Effector memory CD8-positive, alpha-beta T cell (primary cell): ENCODE data around the gene C2orf76.
"Not testable (repeated sequence)": the region's sequence is repeated elsewhere in the genome, so short reads cannot be mapped to it uniquely, and the experiment has no call there.

Experiments used
- ATAC-seq: fragments of 150-1000 bp; cut with Tn5 transposase; replicated peaks from 2 replicates; pipeline ENCODE4 v1.10.0; 2021; ENCODE audit warnings: mild to moderate bottlenecking, moderate library complexity
- DNase-seq, 3 experiments: peaks; one replicate each; pipeline ENCODE4 v3.0.0; 2021
- H3K27ac Mint-ChIP-seq, 2 donors: one replicate each; pipeline ENCODE4 v1.8.0; 2022; ENCODE audit warnings: mild to moderate bottlenecking in 2 of 2, mixed read lengths in 2 of 2, moderate library complexity in 2 of 2
- H3K27me3 Mint-ChIP-seq, 2 donors: one replicate each; pipeline ENCODE4 v1.8.0; 2022; ENCODE audit warnings: mixed read lengths in 2 of 2
- H3K36me3 Mint-ChIP-seq: one replicate; pipeline ENCODE4 v1.8.0; 2022; ENCODE audit warnings: mild to moderate bottlenecking, moderate library complexity, mixed read lengths; ENCODE audit not compliant: insufficient read depth
- H3K4me1 Mint-ChIP-seq, 2 donors: one replicate each; pipeline ENCODE4 v1.8.0; 2022; ENCODE audit warnings: low read depth in 2 of 2, mixed read lengths in 2 of 2
- H3K4me3 Mint-ChIP-seq, 2 donors: one replicate each; pipeline ENCODE4 v1.8.0; 2022; ENCODE audit warnings: mild to moderate bottlenecking in 2 of 2, mixed read lengths in 2 of 2, moderate library complexity in 2 of 2
- H3K9me3 Mint-ChIP-seq, 2 donors: one replicate each; pipeline ENCODE4 v1.8.0; 2022; ENCODE audit warnings: mixed read lengths in 2 of 2

Gene C2orf76

GRCh38 chr2:119278385-119278784, 88.2 kb downstream of the C2orf76 start:
- H3K36me3 Mint-ChIP-seq, DNase-seq, ATAC-seq, H3K4me1 Mint-ChIP-seq, H3K27ac Mint-ChIP-seq, H3K4me3 Mint-ChIP-seq, H3K9me3 Mint-ChIP-seq, H3K27me3 Mint-ChIP-seq: not testable (repeated sequence)

- Mint-ChIP-seq H3K4me3 (no peak overlapping the region), H3K27me3 (no peaks in the 10 kb centered on the region), H3K4me1 (no peaks in the 10 kb centered on the region), H3K36me3 (no peaks in the 10 kb centered on the region), H3K27ac (no peak overlapping the region), H3K9me3 (no peaks in the 10 kb centered on the region)
- ATAC-seq: no peak
- no peak for DNase-seq
These were observed 89.8 kb downstream of the C2orf76 start for GRCh38 chr2:119276864-119277263.

- H3K4me1 Mint-ChIP-seq: no peaks in the 10 kb centered on the region
- no peak overlapping the region for H3K4me3 Mint-ChIP-seq
- DNase-seq (no peak), ATAC-seq (no peak)
- no peaks in the 10 kb centered on the region for H3K36me3 Mint-ChIP-seq
- H3K9me3 Mint-ChIP-seq: no peaks in the 10 kb centered on the region
- no peak overlapping the region for H3K27ac Mint-ChIP-seq
- peaks cover 5 to 18% of the 10 kb centered on the region in 2 donors for H3K27me3 Mint-ChIP-seq
These were observed 99.0 kb downstream of the C2orf76 start for GRCh38 chr2:119267604-119268003.

- H3K27me3 Mint-ChIP-seq: peaks cover 5 to 18% of the 10 kb centered on the region in 2 donors
- ATAC-seq (no peak), DNase-seq (no peak)
- H3K36me3 Mint-ChIP-seq: no peaks in the 10 kb centered on the region
- no peak overlapping the region for H3K27ac Mint-ChIP-seq
- H3K4me3 Mint-ChIP-seq: no peak overlapping the region
- H3K4me1 Mint-ChIP-seq: no peaks in the 10 kb centered on the region
- no peaks in the 10 kb centered on the region for H3K9me3 Mint-ChIP-seq
These were observed 100.5 kb downstream of the C2orf76 start for GRCh38 chr2:119266091-119266589.

GRCh38 chr2:119265693-119266066, 101.0 kb downstream of the C2orf76 start:
- Mint-ChIP-seq H3K36me3 (no peaks in the 10 kb centered on the region), H3K27me3 (peaks cover 5 to 18% of the 10 kb centered on the region in 2 donors), H3K9me3 (no peaks in the 10 kb centered on the region), H3K4me3 (no peak overlapping the region), H3K27ac (no peak overlapping the region), H3K4me1 (no peaks in the 10 kb centered on the region)
- DNase-seq (no peak), ATAC-seq (no peak)

- DNase-seq: peak in 2 of 3 experiments; percentile 13 to 16
- Mint-ChIP-seq H3K4me3 (no peak overlapping the region), H3K27ac (no peak overlapping the region), H3K4me1 (no peaks in the 10 kb centered on the region), H3K27me3 (peaks cover 5 to 18% of the 10 kb centered on the region in 2 donors), H3K9me3 (no peaks in the 10 kb centered on the region), H3K36me3 (no peaks in the 10 kb centered on the region)
- ATAC-seq: peak; percentile 48
These were observed 101.6 kb downstream of the C2orf76 start for GRCh38 chr2:119264781-119265692.

GRCh38 chr2:119263656-119264055, 103.0 kb downstream of the C2orf76 start:
- Mint-ChIP-seq H3K4me1 (no peaks in the 10 kb centered on the region), H3K4me3 (no peak overlapping the region), H3K27me3 (peaks cover 5 to 18% of the 10 kb centered on the region in 2 donors), H3K27ac (no peak overlapping the region), H3K9me3 (no peaks in the 10 kb centered on the region), H3K36me3 (no peaks in the 10 kb centered on the region)
- DNase-seq: no peak
- ATAC-seq: no peak

- H3K27me3 Mint-ChIP-seq: peaks cover 5 to 18% of the 10 kb centered on the region in 2 donors
- H3K27ac Mint-ChIP-seq: no peak overlapping the region
- H3K4me3 Mint-ChIP-seq: no peak overlapping the region
- no peaks in the 10 kb centered on the region for H3K9me3 Mint-ChIP-seq
- DNase-seq (no peak), ATAC-seq (no peak)
- H3K4me1 Mint-ChIP-seq: no peaks in the 10 kb centered on the region
- H3K36me3 Mint-ChIP-seq: no peaks in the 10 kb centered on the region
These were observed 103.6 kb downstream of the C2orf76 start for GRCh38 chr2:119263025-119263424.

- Mint-ChIP-seq H3K27ac (no peak overlapping the region), H3K4me3 (no peak overlapping the region), H3K36me3 (no peaks in the 10 kb centered on the region), H3K27me3 (peaks cover 0 to 15% of the 10 kb centered on the region in 2 donors), H3K4me1 (no peaks in the 10 kb centered on the region), H3K9me3 (no peaks in the 10 kb centered on the region)
- DNase-seq (no peak), ATAC-seq (no peak)
These were observed 105.0 kb downstream of the C2orf76 start for GRCh38 chr2:119261493-119262225.

GRCh38 chr2:119260646-119261492, 105.8 kb downstream of the C2orf76 start:
- no peaks in the 10 kb centered on the region for H3K4me1 Mint-ChIP-seq
- no peaks in the 10 kb centered on the region for H3K9me3 Mint-ChIP-seq
- no peak overlapping the region for H3K27ac Mint-ChIP-seq
- H3K27me3 Mint-ChIP-seq: peaks cover 0 to 7% of the 10 kb centered on the region in 2 donors
- H3K36me3 Mint-ChIP-seq: no peaks in the 10 kb centered on the region
- no peak for ATAC-seq
- no peak for DNase-seq
- H3K4me3 Mint-ChIP-seq: no peak overlapping the region

GRCh38 chr2:119259296-119259860, 107.3 kb downstream of the C2orf76 start:
- Mint-ChIP-seq H3K4me1 (no peaks in the 10 kb centered on the region), H3K27ac (no peak overlapping the region), H3K9me3 (no peaks in the 10 kb centered on the region), H3K4me3 (no peak overlapping the region), H3K27me3 (no peaks in the 10 kb centered on the region), H3K36me3 (no peaks in the 10 kb centered on the region)
- DNase-seq (no peak), ATAC-seq (no peak)

- H3K4me1 Mint-ChIP-seq: no peaks in the 10 kb centered on the region
- DNase-seq (no peak), ATAC-seq (no peak)
- H3K36me3 Mint-ChIP-seq: no peaks in the 10 kb centered on the region
- no peaks in the 10 kb centered on the region for H3K9me3 Mint-ChIP-seq
- H3K27ac Mint-ChIP-seq: no peak overlapping the region
- peaks cover under 1 to 17% of the 10 kb centered on the region in 2 donors for H3K27me3 Mint-ChIP-seq
- no peak overlapping the region for H3K4me3 Mint-ChIP-seq
These were observed 109.4 kb downstream of the C2orf76 start for GRCh38 chr2:119257198-119257597.

GRCh38 chr2:119256582-119256921, 110.1 kb downstream of the C2orf76 start:
- Mint-ChIP-seq H3K4me3 (no peak overlapping the region), H3K27me3 (peaks cover 7 to 24% of the 10 kb centered on the region in 2 donors), H3K4me1 (no peaks in the 10 kb centered on the region), H3K9me3 (no peaks in the 10 kb centered on the region), H3K36me3 (no peaks in the 10 kb centered on the region), H3K27ac (no peak overlapping the region)
- no peak for ATAC-seq
- no peak for DNase-seq
